Measurements from ENCODE around the gene DISP3.
A peak's percentile ranks its signal among the peaks of the same experiment; 100 is the strongest.

DISP3 gene

DNA sequence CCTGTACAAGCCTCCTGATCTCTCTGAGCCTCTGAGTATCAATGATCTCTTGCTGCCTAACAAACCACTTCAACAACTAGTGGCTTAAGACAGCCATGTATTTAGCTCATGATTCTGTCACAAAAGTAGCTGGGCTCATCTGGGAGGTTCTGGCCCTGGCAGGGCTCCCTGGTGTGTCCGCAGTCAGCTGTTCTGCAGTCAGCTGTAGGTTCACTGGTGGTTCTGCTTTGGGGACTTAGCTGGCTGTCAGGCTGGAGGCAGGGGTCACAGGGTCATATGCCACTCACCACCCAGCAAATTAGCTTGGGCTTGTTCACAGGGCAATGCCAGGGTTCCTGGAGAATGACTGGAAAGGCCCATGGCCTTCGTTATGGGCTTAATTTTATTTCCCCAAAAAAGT, 64.8 kb downstream of the DISP3 start:
- DNase-seq (ENCODE audit: low read depth), result no peak

DNA sequence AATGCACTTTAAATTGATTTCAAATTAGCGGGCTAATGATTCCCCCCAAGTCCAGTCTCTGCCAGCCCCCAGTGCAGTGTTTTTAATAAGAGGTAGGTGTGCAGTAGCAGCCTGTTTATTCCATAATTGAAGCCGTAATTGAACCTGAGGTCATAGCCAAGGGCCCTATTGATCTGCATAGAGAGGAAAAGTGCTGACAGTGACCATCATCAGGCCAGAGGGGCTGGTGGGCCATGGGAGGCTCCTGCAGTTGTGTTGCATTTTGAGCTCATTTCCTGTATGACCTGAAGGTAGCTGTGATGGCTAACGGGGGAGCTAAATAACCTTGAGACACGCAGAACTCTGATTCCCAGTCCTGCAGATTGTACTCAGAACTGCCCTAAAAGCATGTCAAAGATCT, 67.5 kb downstream of the DISP3 start:
- DNase-seq (ENCODE audit: low read depth), result no peak

DNA sequence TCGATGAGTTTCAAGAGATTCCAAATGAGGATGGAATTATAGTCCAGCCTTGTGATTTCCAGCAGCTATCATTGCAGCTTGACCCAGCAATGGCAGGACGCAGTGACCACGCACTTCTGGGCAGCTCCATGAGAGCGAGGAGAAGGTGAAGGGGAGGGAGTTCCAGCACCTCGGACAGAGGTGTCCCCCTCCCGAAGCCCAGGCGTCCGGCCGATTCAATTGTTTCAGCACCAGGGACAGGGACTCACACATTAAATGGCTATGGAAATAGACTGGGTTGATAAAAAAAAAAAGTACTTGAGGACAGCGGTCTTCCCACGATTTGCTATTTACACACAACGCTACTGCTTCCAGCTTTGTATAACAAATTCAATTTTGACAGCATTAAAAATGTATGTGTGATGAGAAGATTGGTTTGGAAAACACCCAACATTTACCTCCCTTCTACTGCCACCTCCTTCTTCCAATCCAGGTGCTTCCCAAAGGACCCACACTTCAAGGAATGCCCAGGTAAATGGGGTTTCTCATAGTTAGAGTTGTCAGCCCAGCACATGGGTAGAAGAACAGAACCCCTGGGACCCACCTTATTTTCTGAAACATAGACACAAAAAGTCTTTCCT, 71.8 kb downstream of the DISP3 start:
- peak; percentile 26 for DNase-seq (ENCODE audit: low read depth)

DNA sequence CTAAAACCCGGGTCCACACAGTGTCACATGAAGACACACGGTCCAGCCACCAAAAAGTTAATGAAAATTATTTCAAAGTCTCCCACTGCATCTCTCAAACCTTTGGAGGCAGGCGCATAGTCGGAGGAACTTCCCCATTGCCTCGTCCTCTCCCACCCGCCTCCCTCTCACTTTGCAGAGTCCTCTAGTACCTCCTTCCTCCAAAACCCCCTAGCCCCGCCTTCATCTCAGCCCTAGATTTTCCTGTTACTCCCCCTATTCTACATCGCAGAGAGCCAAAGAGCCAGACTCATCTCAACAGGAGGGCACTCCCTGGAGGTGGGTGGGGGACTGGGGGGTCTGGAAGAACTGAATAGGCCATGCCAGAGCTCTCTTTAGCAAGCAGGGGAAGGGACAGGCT, 79.3 kb downstream of the DISP3 start:
- no peak for DNase-seq (ENCODE audit: low read depth)

DNA sequence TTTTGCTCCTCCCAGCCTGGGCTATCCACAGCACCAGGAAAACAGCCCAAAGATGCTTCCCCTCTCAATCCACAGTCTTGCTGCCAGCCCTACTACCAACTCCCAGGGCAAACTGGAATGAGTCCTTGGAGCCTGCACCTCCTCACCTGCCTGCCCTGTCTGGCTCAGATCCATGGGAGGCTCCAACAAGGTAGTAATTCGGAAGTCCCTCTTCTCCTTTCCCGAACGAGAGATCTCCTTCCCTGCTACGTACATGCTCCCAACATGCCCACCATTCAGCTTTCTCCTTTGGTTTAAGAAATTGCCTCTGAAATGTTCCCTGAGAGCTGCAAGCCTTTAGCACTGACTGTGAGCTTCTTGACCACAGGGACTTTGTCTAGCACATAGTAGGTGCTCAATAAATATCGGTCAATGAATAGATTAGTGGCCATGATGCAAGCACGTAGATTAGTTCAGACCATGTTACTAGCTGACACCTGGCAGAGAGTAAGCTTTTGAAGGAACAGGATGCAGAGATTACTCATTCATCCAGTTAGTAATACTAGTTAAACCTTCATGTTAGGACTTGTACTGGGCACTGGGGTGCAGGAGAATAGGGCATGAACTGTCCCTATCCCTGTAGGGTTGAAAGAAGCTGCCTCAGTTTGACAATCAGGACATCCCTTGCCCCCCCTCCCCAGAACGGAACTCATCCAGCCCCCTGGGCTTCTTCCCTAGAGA, 80.1 kb downstream of the DISP3 start:
- DNase-seq (ENCODE audit: low read depth), result no peak

DNA sequence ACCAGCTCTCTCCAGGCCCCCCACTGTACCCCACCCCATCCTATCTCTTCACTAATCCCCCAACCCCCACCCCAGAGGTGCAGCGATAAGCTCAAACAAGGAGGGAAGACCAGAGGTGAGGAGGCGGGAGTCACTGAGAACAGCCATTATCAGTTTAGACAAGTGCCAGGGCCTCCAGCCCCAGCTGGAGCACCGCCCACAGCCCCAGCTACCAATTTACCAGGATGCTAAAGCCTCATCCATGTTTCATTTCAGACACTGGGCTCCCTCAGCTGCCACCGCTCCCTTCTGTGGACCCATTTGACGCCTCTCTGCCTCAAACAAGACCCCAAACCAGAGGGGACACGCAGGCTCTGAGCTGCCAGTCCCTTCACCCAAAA, 80.6 kb downstream of the DISP3 start:
- no peak for DNase-seq (ENCODE audit: low read depth)

DNA sequence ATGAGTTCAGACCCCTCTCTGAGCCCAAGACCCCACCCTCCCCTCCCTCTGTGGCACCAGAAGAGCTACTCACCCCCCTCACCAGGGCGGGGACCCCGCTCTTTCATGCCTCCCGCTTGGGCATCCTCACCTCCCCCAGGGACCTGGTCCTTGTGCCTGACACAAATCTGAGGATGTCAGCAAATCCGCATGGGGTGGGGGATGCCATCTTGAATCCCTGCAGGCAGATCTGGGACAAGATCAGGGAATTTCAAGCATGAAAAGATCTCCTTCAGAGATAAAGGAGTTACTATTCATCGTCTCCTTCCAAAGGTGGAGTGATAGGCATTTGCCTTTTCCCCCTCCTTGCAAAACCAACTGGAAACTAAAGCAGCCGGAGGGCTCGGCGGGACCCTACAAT, 81.1 kb downstream of the DISP3 start:
- no peak for DNase-seq (ENCODE audit: low read depth)

DNA sequence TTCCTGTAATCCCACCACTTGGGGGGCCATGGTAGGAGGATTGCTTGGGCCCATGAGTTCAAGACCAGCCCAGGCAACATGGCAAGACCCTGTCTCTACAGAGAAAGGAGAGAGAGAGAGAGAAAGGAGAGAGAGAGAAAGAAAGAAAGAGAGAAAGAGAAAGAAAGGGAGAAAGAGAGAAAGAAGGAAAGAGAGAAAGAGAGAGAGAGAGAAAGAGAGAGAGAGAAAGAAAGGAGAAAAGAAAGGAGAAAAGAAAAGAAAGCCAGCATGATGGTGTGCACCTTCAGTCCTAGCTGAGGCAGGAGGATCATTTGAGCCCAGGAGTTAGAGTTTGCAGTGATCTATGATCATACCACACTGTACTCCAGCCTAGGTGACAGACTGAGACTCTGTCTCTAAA, 82.8 kb downstream of the DISP3 start:
- DNase-seq (ENCODE audit: low read depth), result no peak

DNA sequence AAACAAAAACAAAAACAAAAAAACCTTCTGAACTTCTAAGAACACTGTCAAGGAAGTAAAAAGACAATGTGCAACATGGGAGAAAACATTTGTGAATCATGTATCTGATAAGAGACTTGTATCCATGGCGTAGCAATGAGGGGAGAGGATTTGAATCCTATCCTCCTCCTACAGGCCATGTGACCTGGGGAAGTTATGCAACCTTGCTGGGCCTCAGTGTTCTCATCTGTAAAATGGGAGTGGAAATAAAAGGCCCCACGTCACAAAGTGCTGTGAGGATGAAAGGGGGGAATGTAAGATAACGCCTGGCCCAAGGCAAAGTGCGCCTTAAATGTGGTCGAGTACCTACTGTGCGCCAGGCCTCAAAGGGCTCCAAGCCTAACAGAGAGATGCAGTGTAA, 83.7 kb downstream of the DISP3 start:
- DNase-seq (ENCODE audit: low read depth), result no peak

DNA sequence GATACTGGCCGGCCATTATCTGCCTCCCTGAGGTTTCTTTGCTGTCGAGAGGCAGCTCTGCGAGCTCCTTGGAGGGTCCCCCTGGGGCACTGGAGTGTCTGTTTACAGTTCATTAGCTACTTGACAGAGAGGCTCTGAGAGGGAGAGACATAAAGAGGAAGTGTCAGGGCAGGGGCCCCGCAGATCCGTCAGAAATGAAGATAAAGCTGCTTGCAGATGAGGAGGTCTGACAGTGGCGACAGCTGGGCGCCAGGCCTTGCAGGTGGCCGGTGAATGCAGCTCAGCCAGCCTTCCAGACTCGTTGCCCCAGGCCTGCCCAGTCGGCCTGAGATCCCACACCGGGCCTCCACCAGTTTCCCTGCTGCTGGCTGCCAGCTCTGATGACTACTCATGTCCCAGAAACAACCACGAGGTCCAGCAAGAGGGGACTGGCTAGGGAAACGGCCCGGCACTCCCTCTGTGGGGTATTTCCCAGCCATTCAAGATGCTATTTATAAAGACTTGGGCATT, 84.7 kb downstream of the DISP3 start:
- no peak for DNase-seq (ENCODE audit: low read depth)

DNA sequence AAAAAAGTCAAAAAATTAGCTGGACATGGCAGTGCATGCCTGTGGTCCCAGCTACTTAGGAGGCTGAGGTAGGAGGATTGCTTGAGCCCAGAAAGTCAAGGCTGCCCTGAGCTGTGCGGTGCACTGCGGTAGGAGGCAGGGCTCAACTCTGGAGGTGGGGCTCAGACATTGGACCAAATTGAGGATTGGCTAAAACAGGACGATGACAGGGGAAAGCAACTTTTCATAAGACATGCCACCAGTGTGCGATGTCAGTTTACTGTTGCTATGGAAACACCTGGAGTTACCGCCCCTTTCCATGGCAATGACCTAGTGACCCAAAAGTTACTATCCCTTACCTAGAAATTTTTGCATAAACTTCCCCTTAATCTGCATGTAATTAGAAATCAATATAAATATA, 85.3 kb downstream of the DISP3 start:
- DNase-seq (ENCODE audit: low read depth), result no peak

DNA sequence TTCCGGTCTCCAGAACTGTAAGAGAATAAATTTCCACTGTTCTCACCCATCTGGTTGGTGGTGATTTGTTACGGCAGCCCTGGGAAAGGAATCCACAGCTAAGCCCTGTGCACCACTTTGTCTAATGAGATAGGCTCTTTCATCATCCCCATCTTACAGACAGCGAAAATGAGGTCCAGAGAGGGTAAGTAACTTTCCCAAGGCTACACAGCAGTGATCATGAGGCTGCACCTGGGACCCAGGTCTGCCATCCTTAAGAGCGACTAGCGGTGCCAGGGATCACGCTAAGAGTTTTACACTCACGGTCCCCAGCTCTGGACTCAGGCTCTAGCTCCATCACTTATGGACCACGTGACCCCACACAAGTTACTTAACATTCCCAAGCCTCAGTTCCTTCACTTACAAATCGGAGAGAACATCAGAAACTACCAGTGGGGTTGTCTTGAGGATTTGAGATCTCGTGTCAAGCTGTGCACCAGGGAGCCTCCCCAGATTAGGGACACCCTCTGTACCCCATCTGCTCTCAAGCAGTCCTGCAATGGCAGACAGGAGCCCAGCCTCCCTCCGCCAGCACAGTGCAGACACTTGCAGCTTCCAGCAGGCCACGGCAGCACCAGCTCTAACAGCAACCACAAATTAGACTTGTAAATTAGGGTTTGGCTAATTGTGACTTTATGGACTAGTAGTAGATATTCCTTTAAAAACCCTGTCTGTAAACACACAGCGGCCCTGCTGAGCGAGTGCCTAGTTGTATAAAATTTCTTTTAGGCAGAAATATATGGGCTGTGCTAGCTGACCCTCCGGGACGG, 87.3 kb downstream of the DISP3 start:
- DNase-seq (ENCODE audit: low read depth), result no peak

DNA sequence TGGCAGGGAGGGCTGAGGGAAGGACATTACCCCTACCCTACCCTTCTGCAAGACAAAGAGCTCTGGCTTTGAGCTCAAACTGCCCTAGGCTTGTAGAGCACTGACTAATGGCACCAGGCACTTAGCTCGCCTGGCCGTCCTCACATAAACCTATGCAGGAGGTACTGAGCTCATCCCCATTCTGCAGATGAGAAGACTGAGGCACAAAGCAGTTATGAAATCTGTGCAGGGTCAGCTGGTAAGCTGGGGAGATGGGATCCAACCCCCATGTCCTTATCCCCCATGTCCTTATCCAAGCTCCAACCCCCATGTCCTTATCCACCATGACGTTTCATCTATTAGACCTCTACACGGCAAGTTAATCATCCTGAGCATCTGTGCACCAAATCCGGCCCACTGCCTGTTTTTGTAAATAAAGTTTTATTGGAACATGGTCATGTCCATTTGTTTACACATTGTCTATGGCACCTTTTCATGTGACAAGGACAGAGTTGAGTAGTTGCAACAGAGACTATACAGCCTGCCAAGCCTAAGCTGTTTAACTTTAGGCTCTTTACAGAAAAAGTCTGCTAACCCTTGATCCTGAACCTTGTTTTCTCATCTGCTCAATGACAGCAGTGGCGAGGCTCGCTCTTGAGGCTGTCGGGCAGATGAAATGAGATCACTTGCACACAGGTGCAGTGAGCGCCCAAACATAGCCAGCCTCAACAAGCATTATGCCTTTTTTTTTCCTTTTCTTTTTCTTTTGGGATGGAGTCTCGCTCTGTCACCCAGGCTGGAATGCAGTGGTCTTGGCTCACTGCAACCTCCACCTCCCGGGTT, 88.5 kb downstream of the DISP3 start:
- DNase-seq (ENCODE audit: low read depth), result no peak

DNA sequence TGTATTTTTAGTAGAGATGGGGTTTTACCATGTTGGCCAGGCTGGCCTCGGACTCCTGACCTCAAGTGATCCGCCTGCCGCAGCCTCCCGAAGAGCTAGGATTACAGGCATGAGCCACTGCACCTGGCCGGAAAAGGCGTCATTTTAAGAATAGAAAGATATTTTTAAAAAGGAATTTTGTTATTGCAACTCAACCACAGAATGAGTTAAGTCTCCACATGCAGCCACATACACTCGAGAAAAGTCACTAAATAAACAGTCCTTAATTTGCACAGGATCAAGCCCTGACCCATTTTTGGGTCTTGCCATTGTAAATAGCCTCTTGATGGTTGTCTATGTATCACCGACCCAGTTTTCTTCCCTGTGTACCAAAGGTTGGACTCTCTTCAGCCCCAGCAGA, 89.7 kb downstream of the DISP3 start:
- DNase-seq (ENCODE audit: low read depth), result peak; percentile 31

DNA sequence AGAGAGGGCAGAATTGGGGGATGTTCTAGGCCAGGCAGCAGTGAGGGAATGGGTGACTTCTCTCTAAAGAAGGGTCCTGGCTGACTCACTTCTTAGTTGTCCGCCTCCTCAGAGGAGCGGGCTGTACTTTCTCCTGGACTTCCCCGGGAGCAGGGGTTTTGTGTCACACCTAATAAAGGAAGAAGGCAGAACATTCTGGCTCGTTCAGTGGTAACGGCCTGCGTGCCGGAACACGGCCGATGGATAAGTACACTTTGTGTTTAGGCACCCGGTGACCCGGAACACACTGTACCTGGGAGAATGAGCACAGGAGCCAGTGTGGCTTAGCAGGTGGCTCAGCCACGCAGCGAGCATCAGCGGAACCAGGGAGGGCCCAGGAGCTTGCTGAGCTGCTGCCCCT, 90.6 kb downstream of the DISP3 start:
- DNase-seq (ENCODE audit: low read depth), result no peak

DNA sequence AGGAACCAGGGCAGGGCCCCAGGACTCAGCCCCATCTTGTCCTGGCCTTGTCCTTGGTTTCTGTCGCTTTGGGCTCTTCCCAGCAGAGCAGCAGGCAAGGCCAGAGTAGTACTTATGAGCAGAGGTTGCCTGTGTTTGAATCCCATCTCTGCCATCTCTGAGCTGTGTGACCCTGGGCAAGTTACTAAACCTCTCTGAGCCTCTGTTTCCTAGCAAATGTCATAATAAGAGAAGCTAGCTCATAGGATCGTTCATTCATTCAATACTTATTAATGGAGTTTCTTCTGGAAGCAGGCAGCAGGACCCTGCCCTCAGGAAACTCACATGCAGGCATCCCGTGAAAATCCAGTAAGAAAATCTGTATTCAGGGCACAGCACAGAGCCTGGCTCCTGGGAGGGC, 91.0 kb downstream of the DISP3 start:
- DNase-seq (ENCODE audit: low read depth), result no peak

DNA sequence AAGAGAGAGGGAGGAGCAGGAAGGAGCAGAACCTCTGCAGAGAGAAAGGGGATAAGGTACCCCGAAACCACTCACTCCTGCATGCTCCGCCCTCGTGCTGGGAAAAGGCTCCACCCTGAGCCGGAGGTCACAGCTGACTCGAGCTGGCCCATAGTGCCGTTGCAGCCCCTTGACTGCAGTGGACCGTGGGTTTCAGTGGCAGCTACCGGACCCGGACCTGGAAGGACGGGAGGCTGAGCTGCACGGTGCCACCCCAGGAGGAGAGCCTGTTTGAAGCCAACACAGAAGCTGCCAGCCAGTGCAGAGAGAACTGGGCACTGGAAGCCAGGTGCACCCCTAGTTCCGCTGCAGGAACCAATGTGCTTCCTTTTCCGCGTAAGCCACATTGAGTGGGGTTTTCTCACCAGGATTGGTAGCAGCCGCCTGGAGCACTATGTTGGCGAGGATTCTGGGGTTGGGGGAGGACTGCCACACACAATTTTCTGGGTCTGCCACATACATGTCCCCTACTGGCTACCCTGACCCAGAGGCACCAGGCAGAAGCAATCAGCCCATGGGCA, 91.9 kb downstream of the DISP3 start:
- no peak for DNase-seq (ENCODE audit: low read depth)

DNA sequence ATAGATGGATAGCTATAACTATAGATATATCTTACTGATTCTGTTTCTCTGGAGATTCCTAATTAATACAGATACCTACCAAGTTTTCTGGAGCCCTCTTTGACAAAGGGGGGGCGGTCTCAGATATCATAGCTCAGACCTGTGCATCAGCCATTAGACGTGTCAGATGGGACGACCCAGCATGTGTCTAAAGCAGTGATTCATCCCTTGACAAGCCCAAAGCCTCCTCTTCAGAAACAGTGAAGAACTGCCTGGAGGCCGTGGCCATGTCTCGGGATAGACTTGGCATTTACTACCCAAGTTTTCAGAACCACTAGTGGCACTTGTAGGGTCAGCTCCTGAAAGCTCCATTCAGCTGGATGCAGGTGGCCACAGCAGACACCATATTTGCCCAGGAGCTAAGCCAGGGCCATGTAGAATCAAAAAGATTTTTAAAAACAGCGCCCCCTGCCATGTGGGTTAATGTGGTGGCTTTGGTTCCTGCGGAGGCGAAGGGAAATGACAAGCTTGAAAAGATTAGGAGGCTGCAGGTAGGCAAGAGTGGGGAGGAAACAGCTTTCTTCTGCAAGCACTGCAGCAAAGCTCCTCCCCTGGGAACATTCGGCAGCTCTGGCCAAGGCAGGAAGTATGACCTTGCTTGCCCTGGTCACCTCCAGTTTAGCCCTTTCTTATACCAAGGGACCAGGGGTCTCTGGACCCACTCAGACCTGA, 93.1 kb downstream of the DISP3 start:
- DNase-seq (ENCODE audit: low read depth), result no peak

DNA sequence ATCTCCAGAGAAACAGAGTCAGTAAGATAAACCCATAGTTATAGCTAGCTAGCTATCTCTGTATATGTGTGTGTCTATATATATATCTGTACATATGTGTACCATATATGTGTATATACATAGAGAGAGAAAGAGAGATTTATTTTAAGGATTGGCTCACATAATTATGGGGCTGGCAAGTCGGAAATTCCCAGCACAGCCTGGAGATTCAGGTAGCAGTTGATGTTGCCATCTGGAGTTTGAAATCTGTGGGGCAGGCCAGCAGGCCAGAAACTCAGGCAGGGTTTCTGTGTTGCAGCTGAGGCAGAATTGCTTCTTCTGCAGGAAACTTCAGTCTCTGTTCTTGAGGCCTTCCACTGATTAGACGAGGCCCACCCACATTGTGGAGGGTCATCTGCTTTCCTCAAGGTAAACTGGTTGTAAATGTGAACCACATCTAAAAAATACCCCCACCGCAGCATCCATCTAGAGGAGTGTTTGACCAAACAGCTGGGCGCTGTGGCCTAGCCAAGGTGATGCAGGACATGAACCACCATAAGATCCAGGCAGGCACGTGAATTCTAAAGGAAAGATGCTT, 94.2 kb downstream of the DISP3 start:
- DNase-seq (ENCODE audit: low read depth), result no peak

DNA sequence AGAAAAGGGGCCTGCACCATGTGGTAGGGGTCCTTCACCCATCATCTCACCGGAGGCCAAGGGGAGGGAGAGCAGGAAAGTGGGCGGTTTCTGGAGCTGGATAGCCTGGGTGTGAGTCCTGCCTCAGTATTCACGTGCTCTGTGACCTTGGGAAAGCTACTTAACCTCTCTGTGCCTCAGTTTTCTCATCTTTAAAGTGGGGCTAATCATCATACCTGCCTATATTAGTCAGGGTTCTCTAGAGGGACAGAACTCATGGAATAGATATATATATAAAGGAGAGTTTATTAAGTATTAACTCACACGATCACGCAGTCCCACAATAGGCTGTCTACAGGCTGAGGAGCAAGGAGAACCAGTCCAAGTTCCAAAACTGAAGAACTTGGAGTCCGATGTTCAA, 96.6 kb downstream of the DISP3 start:
- no peak for DNase-seq (ENCODE audit: low read depth)
